Activated CD8-positive, alpha-beta memory T cell treated with anti-CD3 and anti-CD28 coated beads for 24 hours (primary cell): ENCODE data around the gene SSRP1.
A peak's percentile ranks its signal among the peaks of the same experiment; 100 is the strongest.
"Not testable (repeated sequence)": the region's sequence is repeated elsewhere in the genome, so short reads cannot be mapped to it uniquely, and the experiment has no call there.

Source experiments
- DNase-seq: peaks from one replicate; pipeline ENCODE4 v3.0.0-alpha.2; 2020

SSRP1 gene

DNA sequence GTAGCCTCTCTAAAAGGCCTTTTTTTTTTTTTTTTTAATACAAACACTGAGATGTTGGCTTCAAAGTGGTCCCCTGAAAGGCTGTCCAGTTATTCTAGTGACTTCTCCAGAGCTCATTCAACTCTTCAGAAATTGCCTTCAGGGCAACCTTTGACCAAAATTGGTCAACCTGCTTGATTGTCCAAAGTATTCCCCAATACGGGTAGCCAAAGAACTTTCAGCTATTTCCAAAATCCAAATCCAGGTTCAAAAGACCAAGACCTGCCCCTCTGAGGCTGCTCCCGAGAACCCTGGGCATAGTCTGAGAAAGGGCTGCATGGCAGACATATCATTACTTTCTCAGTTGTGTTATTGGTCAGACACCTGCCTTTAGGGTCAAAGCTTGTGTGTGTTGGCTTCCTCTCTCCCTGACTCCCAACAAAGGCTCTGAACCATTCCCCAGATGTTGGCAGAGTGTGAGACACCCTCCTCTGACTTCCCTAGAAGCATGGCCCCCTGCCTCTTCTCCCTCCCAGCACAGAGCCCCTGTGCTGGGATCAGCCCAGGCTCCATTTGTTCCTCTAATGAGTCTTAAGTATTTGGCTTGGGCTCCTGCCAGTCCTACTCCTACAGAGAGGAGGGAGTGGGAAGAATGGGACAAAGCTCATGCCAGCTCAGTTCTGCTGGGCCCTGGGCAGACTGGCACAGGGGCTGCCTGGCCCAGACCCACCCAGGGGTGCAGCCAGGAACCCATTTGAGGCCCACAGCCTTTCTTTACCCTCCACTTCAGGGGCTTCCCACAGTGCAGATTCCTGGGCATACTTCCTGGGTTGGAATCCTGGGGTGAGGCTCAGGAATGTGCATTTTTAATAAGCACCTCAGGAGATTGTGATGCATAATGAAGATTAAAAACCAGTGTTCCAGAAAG lies 41.2 kb downstream of the SSRP1 start:
- DNase-seq = no peak

DNA sequence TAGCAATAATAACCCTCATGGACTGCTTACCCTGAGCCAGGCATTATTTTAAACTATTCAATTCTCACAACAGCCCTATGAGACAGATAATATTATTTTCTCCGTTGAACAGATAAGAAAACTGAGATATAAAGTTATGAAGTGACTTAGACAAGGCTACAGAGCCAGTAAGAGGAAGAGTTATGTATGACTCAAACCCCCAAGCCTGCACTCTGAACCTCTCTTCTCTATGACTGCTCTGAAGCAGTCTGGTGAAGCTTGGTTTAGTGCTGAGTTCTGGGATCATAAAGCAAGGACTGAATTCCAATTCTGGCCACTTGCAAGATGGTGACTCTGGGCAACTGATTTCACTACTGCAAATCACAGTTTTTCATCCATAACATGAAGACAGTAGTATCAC lies 45.4 kb downstream of the SSRP1 start:
- no peak for DNase-seq

DNA sequence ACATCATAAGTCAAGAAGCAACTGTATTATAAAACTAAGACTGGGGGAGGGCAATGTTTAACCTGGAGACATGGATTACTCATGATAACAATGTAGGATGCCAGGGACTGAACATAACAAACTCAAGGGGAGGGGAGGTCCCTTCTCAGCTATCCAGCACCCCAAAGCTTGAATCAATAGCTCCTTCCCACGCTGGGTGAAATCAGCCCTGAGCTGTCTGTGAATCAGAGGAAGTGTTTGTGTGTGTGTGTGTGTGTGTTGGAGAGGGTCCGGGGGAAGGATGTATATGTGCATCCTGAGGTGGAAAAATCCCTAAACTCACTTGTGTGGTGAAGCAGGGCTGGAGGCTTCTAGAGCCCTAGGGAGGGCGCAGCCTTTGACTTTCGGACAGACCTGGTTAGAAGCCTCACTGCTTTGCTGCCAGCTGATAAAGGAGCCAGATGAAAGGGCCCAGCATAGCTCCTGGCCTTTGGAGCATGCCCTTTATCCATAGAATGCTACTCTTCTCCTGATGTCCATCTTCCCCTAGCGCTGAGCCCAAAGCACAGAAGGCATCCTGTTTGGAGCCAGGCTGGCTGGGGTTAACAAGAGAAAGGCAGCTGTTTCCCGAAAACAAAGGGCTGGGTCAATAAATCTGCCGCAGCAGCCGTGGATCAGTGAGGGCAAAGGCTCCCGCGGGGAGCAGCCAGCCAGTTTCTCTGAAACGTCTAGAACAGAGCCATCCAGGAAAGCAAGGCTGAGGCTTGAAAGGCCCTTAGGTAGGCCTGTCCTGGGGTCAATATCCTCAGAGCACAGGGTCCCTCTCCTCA lies 46.7 kb downstream of the SSRP1 start:
- no peak for DNase-seq

DNA sequence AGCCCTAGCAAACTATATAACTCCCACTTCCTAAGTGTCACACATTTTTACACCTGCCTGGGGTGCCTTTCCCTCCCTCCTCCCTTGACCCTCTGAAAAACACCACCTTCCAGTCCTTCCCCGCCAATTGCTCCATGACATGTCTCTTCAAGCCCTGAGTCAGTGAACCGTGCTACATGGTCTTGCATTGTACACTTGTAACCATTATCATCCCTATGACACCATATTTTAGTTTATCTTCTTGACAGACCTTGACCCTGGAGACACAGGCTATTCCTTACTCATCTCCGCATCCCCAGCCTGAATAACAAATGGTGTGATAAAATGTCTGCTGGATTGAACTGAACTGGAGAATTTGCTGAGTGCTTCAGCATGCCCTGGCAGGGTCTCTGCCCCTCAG lies 47.8 kb downstream of the SSRP1 start:
- DNase-seq = no peak

DNA sequence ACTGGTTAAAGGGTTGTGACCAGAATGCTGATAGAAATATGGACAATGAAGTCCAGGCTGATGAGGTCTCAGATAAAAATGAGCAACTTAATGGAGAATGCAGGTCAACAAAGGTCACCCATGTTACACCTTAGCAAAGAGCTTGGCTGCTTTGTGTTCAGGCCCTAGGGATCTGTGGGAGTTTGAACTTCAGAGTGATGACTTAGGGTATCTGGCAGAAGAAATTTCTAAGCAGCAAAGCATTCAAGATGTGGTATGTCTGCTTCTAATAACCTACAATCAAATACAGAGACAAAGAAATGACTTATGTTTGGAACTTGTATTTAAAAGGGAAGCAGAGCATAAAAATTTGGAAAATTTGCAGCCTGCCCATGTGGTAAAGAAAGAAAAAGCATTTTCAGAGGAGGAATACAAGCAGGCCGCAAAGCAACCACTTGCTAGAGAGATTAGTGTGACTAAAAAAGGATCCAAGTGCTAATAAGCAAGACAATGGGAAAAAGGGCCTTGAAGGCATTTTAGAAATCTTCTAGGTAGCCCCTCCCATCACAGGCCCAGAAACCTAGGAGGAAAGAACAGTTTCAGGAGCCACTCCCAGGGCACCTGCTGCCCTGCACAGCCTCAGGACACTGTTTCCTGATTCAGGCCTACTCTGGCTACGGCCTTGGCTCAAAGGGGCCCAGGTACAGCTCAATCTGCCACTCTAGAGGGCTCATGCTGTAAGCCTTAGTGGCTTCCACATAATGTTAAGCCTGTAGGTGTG lies 52.3 kb downstream of the SSRP1 start:
- no peak for DNase-seq

DNA sequence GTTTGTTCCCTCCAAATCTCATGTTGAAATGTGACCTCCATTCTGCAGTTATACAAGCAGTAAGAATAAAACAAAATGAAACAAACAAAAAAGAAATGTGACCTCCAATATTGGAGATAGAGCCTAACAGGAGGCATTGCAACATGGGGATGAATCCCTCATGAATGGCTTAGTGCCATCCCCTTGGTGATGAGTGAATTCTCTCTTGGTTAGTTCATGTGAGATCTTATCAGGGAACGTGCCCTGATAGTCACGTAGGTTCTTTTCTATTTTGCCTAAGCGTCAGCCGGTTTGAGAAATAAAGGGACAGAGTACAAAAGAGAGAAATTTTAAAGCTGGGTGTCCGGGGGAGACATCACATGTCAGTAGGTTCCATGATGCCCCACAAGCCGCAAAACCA lies 54.1 kb downstream of the SSRP1 start:
- not testable (repeated sequence) for DNase-seq

DNA sequence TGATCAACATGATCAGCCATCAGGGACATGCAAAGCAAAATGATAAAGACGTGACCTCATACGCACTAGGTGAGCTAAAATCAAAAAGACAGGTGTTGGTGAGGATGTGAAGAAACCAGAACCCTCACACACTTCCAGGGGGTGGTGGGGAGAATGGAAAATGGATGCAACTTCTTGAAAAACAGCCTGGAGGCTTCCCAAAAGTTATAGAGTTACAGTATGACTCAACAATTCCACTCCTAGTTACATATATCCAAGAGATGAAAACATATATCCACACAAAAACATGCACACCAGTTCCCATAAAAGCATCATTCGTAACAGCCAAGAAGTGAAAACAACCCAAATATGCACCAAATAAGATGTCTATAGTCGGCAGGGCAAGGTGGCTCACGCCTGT lies 56.6 kb downstream of the SSRP1 start:
- DNase-seq = no peak

DNA sequence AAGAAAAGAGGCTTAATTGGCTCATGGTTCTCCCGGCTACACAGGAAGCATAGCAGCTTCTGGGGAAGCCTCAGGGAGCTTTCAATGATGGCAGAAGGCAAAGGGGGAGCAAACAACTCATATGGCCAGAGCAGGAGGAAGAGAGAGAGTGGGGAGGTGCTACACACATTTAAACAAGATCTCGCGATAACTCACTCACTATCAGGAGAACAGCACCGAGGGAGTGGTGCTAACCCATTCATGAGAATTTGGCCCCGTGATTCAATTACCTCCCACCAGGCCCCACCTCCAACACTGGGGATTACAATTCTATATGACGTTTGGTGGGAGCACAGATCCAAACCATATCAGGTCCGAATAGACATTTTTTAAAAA lies 57.0 kb downstream of the SSRP1 start:
- no peak for DNase-seq

DNA sequence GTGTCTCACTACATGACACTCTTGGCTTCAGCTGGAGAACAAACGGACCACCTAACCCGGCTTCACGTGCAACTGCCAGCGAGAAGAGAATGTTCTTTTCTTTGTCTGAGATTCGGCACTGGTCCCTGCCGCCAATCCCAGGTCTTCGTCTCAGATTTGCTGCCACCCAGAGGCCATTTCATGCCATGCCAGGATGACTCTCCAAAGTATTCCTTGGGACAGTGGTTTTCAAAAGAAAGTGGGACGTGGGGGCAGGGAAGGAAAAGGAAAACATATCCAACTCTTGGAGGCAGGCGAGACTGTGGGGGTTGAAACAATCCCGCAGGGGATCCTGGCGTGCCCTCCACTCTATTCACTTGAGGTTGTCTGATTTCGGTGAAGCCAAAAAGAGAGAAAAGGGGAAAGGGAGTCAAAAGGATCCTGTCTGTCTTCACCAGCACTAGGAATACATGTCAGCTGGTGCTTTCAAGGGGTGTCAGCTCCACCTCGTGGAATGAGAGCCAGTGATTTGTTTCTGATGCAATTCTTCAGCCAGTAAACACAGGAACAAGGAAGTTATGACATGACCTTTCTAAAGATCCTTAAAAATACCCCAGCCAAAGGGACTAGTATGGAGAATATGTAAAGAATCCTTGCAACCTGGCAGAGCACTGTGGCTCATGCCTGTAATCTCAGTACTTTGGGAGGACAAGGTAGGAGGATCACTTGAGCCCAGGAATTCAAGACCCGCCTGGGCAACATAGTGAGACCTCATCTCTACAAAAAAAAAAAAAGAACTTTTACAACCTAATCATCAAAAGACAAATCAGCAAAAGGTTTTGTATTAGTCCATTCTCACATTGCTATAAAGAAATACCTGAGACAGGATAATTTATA lies 57.6 kb downstream of the SSRP1 start:
- peak; percentile 68 for DNase-seq

DNA sequence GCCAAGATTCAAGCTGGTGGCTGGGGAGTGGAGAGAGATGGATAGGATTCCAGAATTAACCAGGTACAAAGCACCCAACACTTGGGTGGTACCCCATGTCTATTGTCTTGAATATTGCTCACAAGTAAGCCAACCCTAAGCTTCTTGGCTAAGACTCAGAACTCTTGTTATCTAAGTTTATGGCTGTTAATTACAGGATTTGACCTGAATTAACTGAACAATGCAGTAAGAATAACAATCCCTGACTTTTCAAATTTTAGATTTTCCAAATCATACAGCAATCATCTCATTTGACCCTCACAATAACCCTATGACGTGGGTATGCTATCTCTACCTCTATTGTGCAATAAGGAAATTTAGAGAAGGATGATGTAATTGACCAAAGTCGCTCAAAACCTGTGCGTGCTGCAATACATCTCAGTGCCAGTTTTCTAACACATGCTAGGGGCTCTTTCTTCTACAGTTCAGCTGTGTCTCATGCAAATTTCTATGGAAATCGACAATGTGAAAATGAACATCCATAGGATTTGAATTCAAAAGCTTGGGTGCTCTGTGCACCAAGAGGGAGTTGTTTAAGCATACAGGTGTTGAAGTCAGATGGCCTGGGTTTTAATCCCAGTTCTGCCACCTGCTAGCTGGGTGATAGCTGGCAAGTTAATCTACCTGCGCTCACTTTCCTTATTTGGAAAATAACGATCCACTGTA lies 58.6 kb downstream of the SSRP1 start:
- no peak for DNase-seq

DNA sequence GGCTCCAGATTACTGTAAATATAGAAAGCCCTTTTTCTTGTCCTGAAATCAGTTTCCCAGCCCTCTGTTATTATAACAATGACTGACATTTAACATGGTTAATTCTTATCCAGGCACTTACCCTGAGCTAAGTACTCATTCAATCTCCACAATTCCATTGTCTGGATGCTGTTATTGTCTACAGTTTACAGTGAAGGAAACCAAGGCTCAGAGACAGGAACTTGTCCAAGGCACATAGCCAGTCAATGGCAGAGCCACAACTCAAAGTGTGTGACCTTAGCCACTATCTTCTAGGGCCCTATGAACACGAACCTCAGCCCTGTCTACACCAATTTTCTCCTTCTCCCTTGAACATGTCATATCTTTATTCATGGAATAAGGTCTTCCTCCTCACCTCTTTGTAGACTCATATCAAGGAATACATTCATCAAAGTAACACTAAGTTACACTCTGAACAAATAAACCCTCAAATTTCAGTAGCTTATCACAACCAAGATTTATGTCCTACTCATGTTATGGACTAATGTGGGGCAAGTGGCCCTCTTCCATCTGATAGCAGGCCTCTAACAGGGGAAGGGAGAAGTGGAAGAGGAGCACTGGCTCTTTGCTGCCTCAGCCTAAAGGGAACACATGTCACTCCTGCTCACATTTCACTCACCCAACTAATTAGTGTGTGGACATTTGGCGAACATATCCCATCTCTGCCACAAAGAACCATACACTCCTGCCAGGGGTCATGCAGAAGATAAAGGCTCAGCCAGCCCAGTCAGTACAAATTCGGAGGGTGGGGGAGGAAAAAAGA lies 59.3 kb downstream of the SSRP1 start:
- no peak for DNase-seq
